GM19035 (cell line): ENCODE data around the gene CABP7.
"Not testable (repeated sequence)": the region's sequence is repeated elsewhere in the genome, so short reads cannot be mapped to it uniquely, and the experiment has no call there.

Source experiments
- ATAC-seq: cut with Tn5 transposase; IDR thresholded peaks from one replicate; pipeline ENCODE4 v1.9.1; 2021; ENCODE audit not compliant: unreplicated experiment

Gene CABP7

GRCh38 chr22:29744902-29745301 is 25.1 kb downstream of the CABP7 start:
- no peak for ATAC-seq

DNA sequence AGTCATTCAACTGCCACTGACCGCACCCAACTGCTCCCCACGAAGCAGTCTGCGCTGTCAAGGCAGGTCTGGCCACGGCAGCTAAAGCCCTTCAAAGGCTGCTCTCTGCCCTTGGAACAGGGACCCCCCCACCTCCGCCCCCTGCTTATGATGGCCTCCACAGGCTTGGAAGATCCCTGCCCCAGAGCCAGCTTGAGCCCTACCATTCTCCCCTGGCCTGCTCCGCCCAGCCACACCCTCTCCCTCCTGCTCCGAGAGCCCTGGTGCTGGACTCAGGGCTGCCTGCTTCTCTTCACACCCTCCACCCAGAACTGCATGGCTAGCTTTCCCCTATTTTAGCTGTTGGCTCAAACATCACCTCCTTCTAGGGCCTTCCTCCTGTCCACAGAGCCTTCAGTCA is 28.0 kb downstream of the CABP7 start:
- ATAC-seq = no peak

DNA sequence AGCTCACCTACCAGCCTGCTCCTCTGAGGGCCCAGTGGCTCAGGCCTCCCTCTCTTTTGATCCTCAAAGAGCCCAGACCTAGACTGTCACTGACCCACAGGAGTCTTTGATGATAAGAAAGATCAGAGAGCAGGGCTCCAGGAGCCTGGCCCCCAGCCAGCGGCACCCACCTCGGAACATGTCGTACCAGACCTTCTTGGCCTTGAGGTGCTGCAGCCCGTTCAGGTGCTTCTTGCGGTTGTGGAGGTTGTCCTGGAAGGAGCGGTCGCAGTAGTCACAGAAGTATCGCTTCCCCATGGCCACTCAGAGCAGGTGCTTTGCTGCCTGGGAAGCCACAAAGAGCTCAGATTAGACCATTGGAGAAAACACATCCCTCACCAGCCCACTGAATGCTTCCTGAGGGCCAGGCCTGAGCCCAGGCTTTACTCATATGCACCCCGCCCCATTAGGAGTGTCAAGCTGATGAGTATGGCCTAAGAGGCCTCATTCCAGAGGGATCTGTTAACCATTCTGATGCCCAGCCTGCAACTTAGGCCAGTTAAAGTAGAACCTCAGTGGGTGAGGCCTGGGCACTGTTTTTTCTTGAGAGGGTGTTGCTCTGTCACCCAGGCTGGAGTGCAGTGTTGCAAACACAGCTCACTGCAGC is 28.6 kb downstream of the CABP7 start:
- no peak for ATAC-seq

DNA sequence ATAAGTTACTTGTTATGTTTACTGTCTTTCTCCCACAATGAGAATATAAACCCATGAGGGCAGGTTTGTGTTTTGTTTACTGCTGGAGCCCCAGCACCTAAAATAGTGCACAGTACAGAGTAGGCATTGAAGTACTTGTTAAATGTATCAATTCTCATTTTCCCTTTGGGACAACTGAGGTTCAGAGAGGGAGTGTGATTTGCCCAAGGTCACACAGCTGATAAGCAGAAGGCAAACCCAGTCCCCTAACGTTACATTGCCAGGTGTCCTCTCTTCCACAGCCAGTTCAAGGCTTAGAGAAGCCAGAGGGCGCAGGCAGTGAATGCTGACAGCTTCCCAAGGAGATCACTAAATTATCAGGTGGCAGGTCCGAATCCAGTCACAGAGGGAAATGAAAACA is 30.2 kb downstream of the CABP7 start:
- ATAC-seq = no peak

DNA sequence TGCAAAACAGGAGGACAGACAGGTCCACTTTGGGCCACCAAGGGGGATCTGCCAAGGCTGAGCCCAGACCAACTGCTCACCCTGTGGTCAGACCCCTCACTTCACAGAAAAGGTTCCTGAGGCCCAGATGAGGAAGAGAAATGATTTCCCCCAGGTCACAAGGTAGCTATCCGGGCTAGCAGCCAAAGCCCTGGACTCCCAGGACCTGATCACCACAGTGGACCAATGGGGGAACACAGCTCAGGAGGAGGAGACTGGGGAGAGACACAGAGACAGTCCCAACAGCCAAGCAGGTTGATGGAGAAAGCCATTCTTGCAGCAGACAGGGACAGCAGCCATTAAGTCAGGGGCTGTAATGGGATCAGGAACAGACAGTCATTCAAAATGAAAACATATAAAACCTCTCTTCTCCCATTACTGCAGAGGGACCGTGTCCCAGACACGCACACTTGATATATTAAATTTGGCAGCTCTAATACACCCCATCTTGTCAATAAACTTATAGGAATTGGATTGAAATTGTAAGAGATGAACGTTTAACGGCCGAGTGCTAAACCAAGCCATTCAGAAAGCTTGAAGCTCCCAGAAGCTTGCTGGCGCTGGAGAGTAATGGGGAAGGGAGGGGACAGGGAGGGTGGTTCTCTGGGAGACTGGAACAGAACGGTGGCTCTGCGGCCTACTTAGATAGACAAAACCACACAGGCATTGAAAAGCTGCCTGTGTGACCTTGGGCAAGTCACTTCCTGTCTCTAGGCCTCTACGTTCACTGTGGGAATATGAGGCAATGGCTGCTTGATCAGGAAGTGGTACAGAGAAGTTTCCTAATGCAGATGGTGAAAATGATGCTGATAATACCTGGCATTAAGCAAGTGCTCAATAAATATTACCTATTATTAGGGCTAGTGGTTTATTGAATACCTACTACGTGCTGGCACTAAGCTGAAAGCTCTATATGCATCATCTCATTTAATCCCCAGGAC is 31.0 kb downstream of the CABP7 start:
- no peak for ATAC-seq

- no peak for ATAC-seq
Observed at GRCh38 chr22:29751669-29752068, 31.9 kb downstream of the CABP7 start.

DNA sequence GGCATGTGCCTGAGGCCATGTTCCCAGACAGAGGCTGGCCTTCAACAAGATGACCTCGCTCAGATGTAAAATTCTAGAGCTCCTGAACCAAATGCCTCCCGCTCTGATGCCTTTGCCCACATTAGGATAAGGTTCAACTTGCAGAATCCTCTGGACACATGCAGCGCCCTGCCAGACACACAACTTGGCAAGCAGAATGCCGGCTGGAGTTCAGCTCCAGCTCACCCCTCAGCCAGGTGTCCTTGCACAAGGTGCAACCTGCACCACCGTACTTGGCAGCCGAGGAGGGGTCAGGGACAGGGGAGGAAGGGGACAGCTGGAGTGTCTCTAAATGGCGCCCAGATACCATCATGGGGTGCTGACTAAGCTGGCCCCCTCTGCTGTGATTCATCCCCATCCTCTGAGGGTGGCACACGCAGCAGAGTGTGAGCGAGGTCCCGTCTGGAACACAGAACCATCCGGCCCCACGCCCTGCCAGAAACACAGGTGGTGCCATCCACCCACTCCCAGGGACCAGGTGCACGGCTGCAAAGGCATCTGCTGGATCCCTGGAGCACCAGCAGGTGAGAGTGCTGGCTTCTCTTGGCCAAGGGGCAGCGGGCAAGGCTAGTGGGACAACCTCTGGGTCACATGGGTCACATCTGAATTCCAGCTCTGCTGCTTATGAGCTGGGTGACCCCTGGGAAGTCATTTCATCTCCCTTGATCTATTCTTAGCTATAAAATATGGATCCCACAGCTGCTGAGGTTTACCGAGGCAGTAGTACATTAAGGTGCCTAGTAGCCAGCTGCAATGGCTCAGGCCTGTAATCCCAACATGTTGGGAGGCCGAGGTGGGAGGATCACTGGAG is 34.2 kb downstream of the CABP7 start:
- ATAC-seq = no peak

- ATAC-seq = not testable (repeated sequence)
Observed at GRCh38 chr22:29754658-29755395, 35.0 kb downstream of the CABP7 start.

DNA sequence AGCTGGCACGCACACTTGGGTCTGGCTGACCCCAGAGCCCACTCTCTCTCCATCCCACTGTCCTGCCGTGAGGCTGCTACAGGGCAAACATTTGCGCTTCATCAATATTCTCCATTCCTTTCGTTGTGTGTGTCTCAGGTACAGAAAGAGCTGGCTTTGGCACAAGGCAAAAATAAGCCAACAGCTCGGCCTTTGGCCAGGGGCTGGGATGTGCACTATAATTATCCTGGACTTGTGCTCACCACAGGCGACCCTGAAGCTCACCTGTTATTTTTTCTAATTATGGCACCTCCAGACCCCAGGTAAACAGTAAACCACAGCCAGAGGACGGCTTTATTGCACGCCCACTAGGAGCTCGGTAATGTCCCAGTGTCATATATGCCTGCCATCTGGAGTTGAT is 36.1 kb downstream of the CABP7 start:
- no peak for ATAC-seq

DNA sequence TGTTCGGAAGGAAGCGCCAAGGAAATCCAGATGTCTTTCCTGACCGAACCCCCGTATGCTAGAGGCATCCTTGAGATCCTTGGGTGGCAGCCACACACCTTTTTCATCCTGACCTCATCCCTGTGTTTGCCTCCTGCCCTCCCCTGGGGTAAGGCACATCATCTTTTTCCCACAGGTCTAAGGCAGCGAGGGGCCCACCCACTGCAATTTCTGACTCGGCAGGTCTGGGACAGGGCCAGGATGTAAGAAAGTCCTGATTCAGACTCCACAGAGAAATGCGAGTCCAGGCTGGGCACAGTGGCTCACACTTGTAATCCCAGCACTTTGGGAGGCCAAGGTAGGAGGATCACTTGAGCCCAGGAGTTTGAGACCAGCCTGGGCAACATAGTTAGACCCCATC is 36.5 kb downstream of the CABP7 start:
- ATAC-seq = no peak

DNA sequence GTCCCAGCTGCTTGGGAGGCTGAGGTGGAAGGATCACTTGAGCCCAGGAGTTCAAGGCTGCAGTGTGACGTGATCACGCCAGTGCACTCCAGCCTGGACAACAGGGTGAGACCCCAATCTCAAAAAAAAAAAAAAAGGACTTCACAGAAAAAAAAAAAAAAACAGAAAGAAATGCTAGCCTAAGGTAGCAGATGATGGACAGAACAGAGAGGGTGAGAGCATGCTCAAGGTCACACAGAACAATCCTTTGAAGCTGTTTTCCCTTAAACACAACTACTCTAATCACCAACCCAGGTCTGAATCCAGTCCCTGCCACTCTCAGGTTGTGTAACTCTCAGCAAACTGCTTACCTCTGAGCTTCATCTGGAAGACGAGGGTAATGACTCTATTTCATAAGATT is 37.3 kb downstream of the CABP7 start:
- ATAC-seq = no peak

DNA sequence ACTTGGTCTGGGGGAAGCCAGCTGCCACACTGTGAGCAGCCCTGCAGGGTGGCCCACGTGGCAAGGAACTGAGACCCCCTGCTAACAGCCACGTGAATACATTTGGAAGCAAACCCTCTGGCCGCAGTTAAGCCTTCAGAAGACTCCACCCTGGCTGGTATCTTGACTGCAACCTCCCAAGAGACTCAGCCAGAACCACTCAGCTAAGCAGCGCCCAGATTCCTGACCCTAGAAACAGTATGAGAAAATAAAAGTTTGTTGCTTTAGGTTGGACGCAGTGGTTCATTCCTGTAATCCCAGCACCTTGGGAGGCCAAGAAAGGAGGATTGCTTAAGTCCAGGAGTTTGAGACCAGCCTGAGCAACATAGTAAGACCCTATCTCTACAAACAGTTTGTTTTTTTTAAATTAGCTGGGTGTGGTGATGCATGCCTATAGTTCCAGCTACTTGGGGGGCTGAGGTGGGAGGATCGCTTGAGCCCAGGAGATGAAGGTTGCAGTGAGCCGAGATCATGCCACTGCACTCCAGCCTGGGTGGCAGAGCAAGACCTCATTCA is 38.3 kb downstream of the CABP7 start:
- ATAC-seq = no peak

GRCh38 chr22:29758959-29759358 is 39.2 kb downstream of the CABP7 start:
- no peak for ATAC-seq

DNA sequence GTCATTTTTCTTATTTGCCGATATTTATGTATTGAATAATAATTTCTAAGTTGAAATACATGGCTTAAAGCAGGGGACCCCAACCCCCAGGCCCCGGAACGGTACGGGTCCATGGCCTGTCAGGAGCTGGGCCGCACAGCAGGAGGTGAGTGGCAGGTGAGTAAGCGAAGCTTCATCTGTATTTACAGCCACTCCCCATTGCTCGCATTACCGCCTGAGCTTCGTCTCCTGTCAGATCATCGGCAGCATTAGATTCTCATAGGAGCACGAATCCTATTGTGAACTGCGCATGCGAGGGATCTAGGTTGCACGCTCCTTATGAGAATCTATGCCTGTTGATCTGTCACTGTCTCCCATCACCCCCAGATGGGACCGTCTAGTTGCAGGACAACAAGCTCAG is 42.5 kb downstream of the CABP7 start:
- no peak for ATAC-seq

GRCh38 chr22:29765905-29766631 is 46.3 kb downstream of the CABP7 start:
- ATAC-seq = peak; percentile 6

GRCh38 chr22:29766632-29767170 is 46.9 kb downstream of the CABP7 start, which contains the start of gene ZMAT5:
Gene ZMAT5, minus strand, starts transcription at chr22:29767007. Its CDS starts 18,463 bp downstream, at chr22:29748544.
- peak; percentile 87 for ATAC-seq

GRCh38 chr22:29767171-29768051 is 47.6 kb downstream of the CABP7 start, which contains the start of gene UQCR10:
Gene UQCR10, plus strand, starts transcription at chr22:29767369. Its CDS starts 30 bp downstream, at chr22:29767399.
- peak; percentile 77 for ATAC-seq

DNA sequence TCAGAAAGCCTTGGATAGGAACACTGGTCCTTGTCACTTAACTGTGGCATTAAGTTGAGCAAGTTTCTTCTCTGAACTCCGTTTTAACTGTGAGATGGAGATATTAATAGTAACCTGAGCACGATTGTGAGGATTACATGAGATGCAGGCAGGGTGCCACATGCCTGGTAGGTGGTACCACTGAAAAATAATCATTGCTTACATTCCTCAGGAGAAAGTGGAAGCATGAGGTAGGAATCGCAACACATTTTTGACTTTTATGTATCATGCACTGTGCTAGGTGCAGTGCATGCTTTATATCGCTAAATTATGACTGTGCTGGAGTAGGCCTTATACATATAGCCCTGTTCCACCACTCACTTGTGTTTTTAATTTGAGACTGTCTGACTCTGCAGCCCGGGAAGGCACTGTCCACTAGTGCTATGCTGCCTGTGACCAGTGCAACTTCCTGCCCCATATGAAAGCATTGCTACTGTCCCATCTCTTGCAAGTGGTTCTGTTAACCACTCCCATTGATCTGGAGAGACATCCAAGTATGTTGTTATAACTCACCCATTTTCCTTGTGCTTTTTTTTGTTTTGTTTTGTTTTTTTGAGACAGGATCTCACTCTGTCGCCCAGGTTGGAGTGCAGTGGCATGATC is 48.4 kb downstream of the CABP7 start:
- ATAC-seq = no peak
